ENCODE data around the gene TRH.
A peak's percentile ranks its signal among the peaks of the same experiment; 100 is the strongest.
"Not testable (repeated sequence)": the region's sequence is repeated elsewhere in the genome, so short reads cannot be mapped to it uniquely, and the experiment has no call there.

The TRH gene

GRCh38 chr3:129966876-129967275 lies 7.6 kb upstream of the TRH start:
- no peak for DNase-seq

GRCh38 chr3:129967761-129968160 lies 6.8 kb upstream of the TRH start:
- DNase-seq: no peak

GRCh38 chr3:129971351-129972052 lies 3.0 kb upstream of the TRH start:
- DNase-seq: no peak

- no peak for DNase-seq
These were observed 2.2 kb upstream of the TRH start for GRCh38 chr3:129972301-129972700.

GRCh38 chr3:129973853-129974563 lies 512 bp upstream of the TRH start:
- no peak for DNase-seq

- peak; percentile 19 for DNase-seq
These were observed 549 bp downstream of the TRH start for GRCh38 chr3:129974833-129975704.

- DNase-seq: no peak
These were observed 1.2 kb downstream of the TRH start for GRCh38 chr3:129975705-129976048.

GRCh38 chr3:129976286-129976685 lies 1.8 kb downstream of the TRH start:
- DNase-seq: no peak

- DNase-seq: no peak
These were observed 3.6 kb downstream of the TRH start for GRCh38 chr3:129978123-129978522.

- no peak for DNase-seq
These were observed 5.4 kb downstream of the TRH start for GRCh38 chr3:129979905-129980304.

- no peak for DNase-seq
These were observed 9.0 kb downstream of the TRH start for GRCh38 chr3:129983561-129983960.

GRCh38 chr3:129984125-129984524 lies 9.6 kb downstream of the TRH start:
- DNase-seq: no peak

- no peak for DNase-seq
These were observed 10.6 kb downstream of the TRH start for GRCh38 chr3:129985113-129985512.

GRCh38 chr3:129988429-129988828 lies 13.9 kb downstream of the TRH start:
- DNase-seq: no peak

GRCh38 chr3:129989414-129989813 lies 14.9 kb downstream of the TRH start:
- DNase-seq: no peak

GRCh38 chr3:129992781-129993180 lies 18.3 kb downstream of the TRH start:
- no peak for DNase-seq

GRCh38 chr3:129994883-129995559 lies 20.5 kb downstream of the TRH start:
- DNase-seq: no peak

- DNase-seq: no peak
These were observed 21.6 kb downstream of the TRH start for GRCh38 chr3:129996073-129996472.

GRCh38 chr3:129999176-129999575 lies 24.7 kb downstream of the TRH start:
- not testable (repeated sequence) for DNase-seq

GRCh38 chr3:130002666-130003598 lies 28.4 kb downstream of the TRH start:
- DNase-seq: peak; percentile 69

GRCh38 chr3:130010556-130010955 lies 36.0 kb downstream of the TRH start:
- no peak for DNase-seq

GRCh38 chr3:130012108-130012507 lies 37.6 kb downstream of the TRH start:
- DNase-seq: not testable (repeated sequence)

Measured in stimulated activated CD4-positive, alpha-beta T cell treated with anti-CD3 and anti-CD28 coated beads, Interleukin-12 subunit alpha, Interleukin-12 subunit beta, amount 100 ng/mL, for 4 hours (primary cell).